Measurements from ENCODE around the gene RASGRF1.

- TF ChIP-seq CTCF (IDR thresholded peaks at IDR 0.05; ENCODE audit: low read depth, low read length) (no peak), EZH2phosphoT487 (IDR thresholded peaks at IDR 0.05; ENCODE audit: low read depth) (no peak)
Observed at GRCh38 chr15:78944669-78945407, 145.7 kb downstream of the RASGRF1 start, which contains the start of gene CTSH.

Data from OCI-LY3 (cell line).